Fibroblast of pulmonary artery (primary cell): ENCODE measurements around the gene POM121C.
"Not testable (repeated sequence)": the region's sequence is repeated elsewhere in the genome, so short reads cannot be mapped to it uniquely, and the experiment has no call there.

ENCODE experiments used
- DNase-seq: peaks from one replicate; pipeline ENCODE4 v3.0.0-alpha.2; 2010; ENCODE audit warnings: low read depth
- H3K4me3 ChIP-seq: replicated peaks from 2 replicates; pipeline ENCODE4 v1.5.1; 2011; ENCODE audit warnings: low read depth, mild to moderate bottlenecking, control low read depth, low read length, moderate library complexity

Gene POM121C

GRCh38 chr7:75414708-75415427 is 71.2 kb downstream of the POM121C start:
- H3K4me3 ChIP-seq: not testable (repeated sequence)
- peak; percentile 1 for DNase-seq

GRCh38 chr7:75414204-75414603 is 71.9 kb downstream of the POM121C start:
- not testable (repeated sequence) for DNase-seq, H3K4me3 ChIP-seq

GRCh38 chr7:75410823-75411173 is 75.3 kb downstream of the POM121C start:
- H3K4me3 ChIP-seq, DNase-seq: not testable (repeated sequence)

- not testable (repeated sequence) for DNase-seq
- H3K4me3 ChIP-seq: peak overlapping the region; percentile 28
These were observed 75.9 kb downstream of the POM121C start for GRCh38 chr7:75409880-75410822.

- not testable (repeated sequence) for H3K4me3 ChIP-seq, DNase-seq
These were observed 81.4 kb downstream of the POM121C start for GRCh38 chr7:75404663-75405062.

GRCh38 chr7:75403455-75404443 is 82.3 kb downstream of the POM121C start:
- not testable (repeated sequence) for H3K4me3 ChIP-seq, DNase-seq

- H3K4me3 ChIP-seq, DNase-seq: not testable (repeated sequence)
These were observed 85.5 kb downstream of the POM121C start for GRCh38 chr7:75400575-75400974.

GRCh38 chr7:75398771-75399700 is 87.1 kb downstream of the POM121C start:
- not testable (repeated sequence) for DNase-seq, H3K4me3 ChIP-seq

- H3K4me3 ChIP-seq, DNase-seq: not testable (repeated sequence)
These were observed 88.2 kb downstream of the POM121C start for GRCh38 chr7:75397865-75398264.

- H3K4me3 ChIP-seq, DNase-seq: not testable (repeated sequence)
These were observed 90.8 kb downstream of the POM121C start, which contains the start of gene TRIM73 for GRCh38 chr7:75395329-75395728. TRIM73 (plus strand) TSS chr7:75395629; CDS start chr7:75398934, 3,305 bp downstream.

- not testable (repeated sequence) for DNase-seq, H3K4me3 ChIP-seq
These were observed 92.9 kb downstream of the POM121C start for GRCh38 chr7:75393194-75393593.

GRCh38 chr7:75374519-75375317 is 111.4 kb downstream of the POM121C start:
- not testable (repeated sequence) for H3K4me3 ChIP-seq, DNase-seq

- not testable (repeated sequence) for DNase-seq, H3K4me3 ChIP-seq
These were observed 112.0 kb downstream of the POM121C start for GRCh38 chr7:75374144-75374518.

- not testable (repeated sequence) for H3K4me3 ChIP-seq, DNase-seq
These were observed 118.8 kb downstream of the POM121C start for GRCh38 chr7:75367313-75367712.
